GM12878 (cell line): ENCODE measurements around the gene PPRC1.

ENCODE experiments used
- E2F4 ChIP-seq: IDR thresholded peaks from 2 replicates; pipeline ENCODE4 v1.6.1; 2012; ENCODE audit warnings: low read depth, low read length, improper control_type of control experiment
- FOS ChIP-seq: IDR thresholded peaks from 3 replicates; pipeline ENCODE4 v1.6.1; 2011; ENCODE audit warnings: borderline replicate concordance; ENCODE audit not compliant: insufficient read length; ENCODE audit errors: extremely low read depth
- KAT2A ChIP-seq: conservative IDR thresholded peaks from 2 replicates; pipeline ENCODE4 v1.6.1; 2011; ENCODE audit warnings: low read depth, low read length; ENCODE audit not compliant: control insufficient read depth
- POLR2A ChIP-seq: IDR thresholded peaks from 2 replicates; pipeline ENCODE4 v1.6.1; 2011; ENCODE audit warnings: low read depth, mild to moderate bottlenecking, low read length
- REST ChIP-seq: IDR thresholded peaks from 2 replicates; pipeline ENCODE4 v1.6.1; 2012; ENCODE audit warnings: mild to moderate bottlenecking, low read depth, low read length
- RUNX3 ChIP-seq: IDR thresholded peaks from 2 replicates; pipeline ENCODE4 v1.6.1; 2012; ENCODE audit warnings: low read length, inconsistent platforms
- SREBF2 ChIP-seq: IDR thresholded peaks from 2 replicates; pipeline ENCODE4 v1.6.1; 2012; ENCODE audit warnings: mild to moderate bottlenecking, low read length
- SUZ12 ChIP-seq: fragments of 200-600 bp; sonication (generic); IDR thresholded peaks from one replicate; pipeline ENCODE4 v1.6.1; 2018; ENCODE audit warnings: antibody characterized with exemption, mild to moderate bottlenecking; ENCODE audit not compliant: unreplicated experiment
- YBX1 ChIP-seq: fragments of 450-650 bp; IDR thresholded peaks from 2 replicates; pipeline ENCODE4 v1.6.1; 2016; ENCODE audit warnings: antibody characterized with exemption
- ZZZ3 ChIP-seq: IDR thresholded peaks from 2 replicates; pipeline ENCODE4 v1.6.1; 2011; ENCODE audit warnings: low read depth; ENCODE audit not compliant: control insufficient read depth, insufficient read length
- TF ChIP-seq, protein P1 (sequence below), 3 experiments: IDR thresholded peaks in 2 of 3; conservative IDR thresholded peaks in 1 of 3; 2 replicates each; pipeline ENCODE4 v1.5.1; 2011; ENCODE audit warnings: low read depth in 3 of 3, low read length in 3 of 3, mild to moderate bottlenecking in 3 of 3, control low read depth in 2 of 3, moderate library complexity in 2 of 3, inconsistent platforms in 1 of 3, mixed read lengths in 1 of 3; ENCODE audit not compliant: control insufficient read depth in 2 of 3, insufficient read depth in 1 of 3; ENCODE audit errors: extremely low read depth in 1 of 3

- TF ChIP-seq, protein P1, sequence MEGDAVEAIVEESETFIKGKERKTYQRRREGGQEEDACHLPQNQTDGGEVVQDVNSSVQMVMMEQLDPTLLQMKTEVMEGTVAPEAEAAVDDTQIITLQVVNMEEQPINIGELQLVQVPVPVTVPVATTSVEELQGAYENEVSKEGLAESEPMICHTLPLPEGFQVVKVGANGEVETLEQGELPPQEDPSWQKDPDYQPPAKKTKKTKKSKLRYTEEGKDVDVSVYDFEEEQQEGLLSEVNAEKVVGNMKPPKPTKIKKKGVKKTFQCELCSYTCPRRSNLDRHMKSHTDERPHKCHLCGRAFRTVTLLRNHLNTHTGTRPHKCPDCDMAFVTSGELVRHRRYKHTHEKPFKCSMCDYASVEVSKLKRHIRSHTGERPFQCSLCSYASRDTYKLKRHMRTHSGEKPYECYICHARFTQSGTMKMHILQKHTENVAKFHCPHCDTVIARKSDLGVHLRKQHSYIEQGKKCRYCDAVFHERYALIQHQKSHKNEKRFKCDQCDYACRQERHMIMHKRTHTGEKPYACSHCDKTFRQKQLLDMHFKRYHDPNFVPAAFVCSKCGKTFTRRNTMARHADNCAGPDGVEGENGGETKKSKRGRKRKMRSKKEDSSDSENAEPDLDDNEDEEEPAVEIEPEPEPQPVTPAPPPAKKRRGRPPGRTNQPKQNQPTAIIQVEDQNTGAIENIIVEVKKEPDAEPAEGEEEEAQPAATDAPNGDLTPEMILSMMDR (IDR thresholded peaks at IDR 0.05 in 2 of 3, conservative IDR thresholded peaks at IDR 0.05 in 1 of 3; ENCODE audit: control insufficient read depth in 2 of 3, extremely low read depth in 1 of 3, insufficient read depth in 1 of 3, low read depth in 3 of 3, low read length in 3 of 3): no peak
- no peak for TF ChIP-seq ZZZ3
- TF ChIP-seq FOS: no peak
- TF ChIP-seq SREBF2: no peak
- no peak for TF ChIP-seq YBX1
- TF ChIP-seq SUZ12: no peak
- no peak for TF ChIP-seq E2F4
- TF ChIP-seq REST: no peak
- no peak for TF ChIP-seq POLR2A
- no peak for TF ChIP-seq KAT2A
- no peak for TF ChIP-seq RUNX3
These were observed 18.3 kb downstream of the PPRC1 start for GRCh38 chr10:102150970-102151773.
